Transverse colon (tissue), 4 donors: ENCODE data around the gene UBE2J2.

Experiments
- POLR2A ChIP-seq: fragments of 450-650 bp; IDR thresholded peaks from one replicate; pipeline ENCODE4 v1.6.1; 2016; ENCODE audit warnings: antibody characterized with exemption, mild to moderate bottlenecking, moderate library complexity
- POLR2AphosphoS5 ChIP-seq, 3 donors: sonication (generic); formaldehyde crosslinking; IDR thresholded peaks; one replicate each; pipeline ENCODE4 v1.6.1; 2016; ENCODE audit warnings: antibody characterized with exemption in 3 of 3
- TF ChIP-seq, protein P1 (sequence below), 5 experiments: fragments of 200-600 bp in 3 of 5; fragments of 450-650 bp in 2 of 5; sonication (generic) in 3 of 5; IDR thresholded peaks; 1 replicate in 2 of 5; 2 replicates in 3 of 5; pipeline ENCODE4 v1.5.1; 2016 to 2017; ENCODE audit warnings: antibody characterized with exemption in 5 of 5, inconsistent platforms in 3 of 5, mild to moderate bottlenecking in 2 of 5, moderate library complexity in 1 of 5

DNA sequence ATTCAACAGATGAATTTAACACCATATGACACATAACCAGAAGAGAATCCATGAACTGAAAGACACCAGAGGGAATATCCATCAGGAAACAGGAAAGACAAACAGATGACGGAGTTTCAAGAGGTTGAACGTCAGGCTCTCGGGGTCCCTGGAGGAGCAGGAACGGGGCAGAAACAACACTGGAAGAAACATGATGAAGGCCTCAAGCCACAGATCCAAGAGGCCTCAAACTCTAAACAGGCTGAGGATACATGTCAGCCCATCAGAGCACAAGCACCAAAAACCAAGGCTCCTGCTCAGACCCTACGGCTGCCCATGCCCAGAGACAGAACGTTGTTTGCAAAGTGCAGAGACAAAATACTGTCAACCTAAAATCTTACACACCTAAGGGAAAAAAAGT is 43.8 kb upstream of the UBE2J2 start:
- TF ChIP-seq, protein P1, sequence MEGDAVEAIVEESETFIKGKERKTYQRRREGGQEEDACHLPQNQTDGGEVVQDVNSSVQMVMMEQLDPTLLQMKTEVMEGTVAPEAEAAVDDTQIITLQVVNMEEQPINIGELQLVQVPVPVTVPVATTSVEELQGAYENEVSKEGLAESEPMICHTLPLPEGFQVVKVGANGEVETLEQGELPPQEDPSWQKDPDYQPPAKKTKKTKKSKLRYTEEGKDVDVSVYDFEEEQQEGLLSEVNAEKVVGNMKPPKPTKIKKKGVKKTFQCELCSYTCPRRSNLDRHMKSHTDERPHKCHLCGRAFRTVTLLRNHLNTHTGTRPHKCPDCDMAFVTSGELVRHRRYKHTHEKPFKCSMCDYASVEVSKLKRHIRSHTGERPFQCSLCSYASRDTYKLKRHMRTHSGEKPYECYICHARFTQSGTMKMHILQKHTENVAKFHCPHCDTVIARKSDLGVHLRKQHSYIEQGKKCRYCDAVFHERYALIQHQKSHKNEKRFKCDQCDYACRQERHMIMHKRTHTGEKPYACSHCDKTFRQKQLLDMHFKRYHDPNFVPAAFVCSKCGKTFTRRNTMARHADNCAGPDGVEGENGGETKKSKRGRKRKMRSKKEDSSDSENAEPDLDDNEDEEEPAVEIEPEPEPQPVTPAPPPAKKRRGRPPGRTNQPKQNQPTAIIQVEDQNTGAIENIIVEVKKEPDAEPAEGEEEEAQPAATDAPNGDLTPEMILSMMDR (IDR thresholded peaks at IDR 0.05) = no peak
- TF ChIP-seq POLR2A (no peak), POLR2AphosphoS5 (IDR thresholded peaks at IDR 0.05) (no peak)
